ENCODE measurements around the gene XPR1.

- TF ChIP-seq CTCF (IDR thresholded peaks at IDR 0.05; ENCODE audit: low read depth, low read length, poor library complexity, severe bottlenecking) (no peak), EZH2phosphoT487 (IDR thresholded peaks at IDR 0.05; ENCODE audit: borderline replicate concordance, low read length) (no peak)
These were observed 125.8 kb downstream of the XPR1 start for GRCh38 chr1:180757657-180758056.

Measured in DOHH2 (cell line).